22Rv1 (cell line): ENCODE measurements around the gene FAM13B.
"Not testable (repeated sequence)": the region's sequence is repeated elsewhere in the genome, so short reads cannot be mapped to it uniquely, and the experiment has no call there.

Source experiments
- CTCF ChIP-seq: fragments of 450-650 bp; IDR thresholded peaks from 2 replicates; pipeline ENCODE4 v1.5.1; 2017; ENCODE audit warnings: mild to moderate bottlenecking
- ZFX ChIP-seq: fragments of 450-650 bp; IDR thresholded peaks from 2 replicates; pipeline ENCODE4 v1.6.1; 2017; ENCODE audit warnings: antibody characterized with exemption, borderline replicate concordance

GRCh38 chr5:138070026-138070425, 37.1 kb upstream of the FAM13B start:
- TF ChIP-seq CTCF, ZFX: not testable (repeated sequence)
